HepG2 (cell line): ENCODE measurements around the gene DENND4B. TPM values are rescaled to one million over a fixed set of nuclear protein-coding genes. Genes with fewer than 3 reads are reported as not detected.

Source experiments
- AKNA ChIP-seq: sonication (generic); formaldehyde crosslinking; IDR thresholded peaks from 2 replicates; pipeline ENCODE4 v1.4.0; 2020; ENCODE audit warnings: missing genetic modification reagents, borderline replicate concordance
- E2F5 ChIP-seq: sonication (generic); formaldehyde crosslinking; conservative IDR thresholded peaks from 2 replicates; pipeline ENCODE4 v1.4.0; 2020; ENCODE audit warnings: missing genetic modification reagents
- GPN1 ChIP-seq: sonication (generic); formaldehyde crosslinking; IDR thresholded peaks from 2 replicates; pipeline ENCODE4 v1.5.1; 2020; ENCODE audit warnings: missing genetic modification reagents, borderline replicate concordance
- IKZF4 ChIP-seq: sonication (generic); formaldehyde crosslinking; IDR thresholded peaks from 2 replicates; pipeline ENCODE4 v1.5.1; 2020; ENCODE audit warnings: borderline replicate concordance, mild to moderate bottlenecking, low read depth, missing genetic modification reagents; ENCODE audit errors: not compliant biosample characterization
- JUND ChIP-seq: sonication (generic); formaldehyde crosslinking; IDR thresholded peaks from 2 replicates; pipeline ENCODE4 v1.8.0; 2022; ENCODE audit warnings: mild to moderate bottlenecking, missing genetic modification reagents
- KDM2A ChIP-seq: sonication (generic); formaldehyde crosslinking; IDR thresholded peaks from 2 replicates; pipeline ENCODE4 v1.4.0; 2020; ENCODE audit warnings: low read depth, missing genetic modification reagents, borderline replicate concordance
- MLLT10 ChIP-seq: sonication (generic); formaldehyde crosslinking; IDR thresholded peaks from 2 replicates; pipeline ENCODE4 v1.4.0; 2020; ENCODE audit warnings: missing genetic modification reagents
- NCOA5 ChIP-seq: sonication (generic); formaldehyde crosslinking; IDR thresholded peaks from 2 replicates; pipeline ENCODE4 v1.4.0; 2020; ENCODE audit warnings: missing genetic modification reagents
- POLR2AphosphoS2 ChIP-seq: IDR thresholded peaks from 2 replicates; pipeline ENCODE4 v1.6.1; 2011; ENCODE audit warnings: low read depth, low read length, improper control_type of control experiment
- TFDP2 ChIP-seq: sonication (generic); formaldehyde crosslinking; IDR thresholded peaks from 2 replicates; pipeline ENCODE4 v1.4.0; 2020; ENCODE audit warnings: missing genetic modification reagents
- TMF1 ChIP-seq: sonication (generic); formaldehyde crosslinking; IDR thresholded peaks from 2 replicates; pipeline ENCODE4 v1.8.1; 2022; ENCODE audit warnings: low read depth, missing genetic modification reagents
- ZFP41 ChIP-seq: sonication (generic); formaldehyde crosslinking; IDR thresholded peaks from 2 replicates; pipeline ENCODE4 v1.4.0; 2020; ENCODE audit warnings: mild to moderate bottlenecking, missing genetic modification reagents, borderline replicate concordance
- ZNF281 ChIP-seq: sonication (generic); formaldehyde crosslinking; IDR thresholded peaks from 2 replicates; pipeline ENCODE4 v1.4.0; 2020; ENCODE audit warnings: missing genetic modification reagents, borderline replicate concordance
- ZNF501 ChIP-seq: sonication (generic); formaldehyde crosslinking; IDR thresholded peaks from 2 replicates; pipeline ENCODE4 v1.5.1; 2020; ENCODE audit warnings: mild to moderate bottlenecking, moderate library complexity, missing genetic modification reagents
- ZNF580 ChIP-seq: IDR thresholded peaks from 2 replicates; pipeline ENCODE4 v1.6.1; 2016; ENCODE audit warnings: low read depth, borderline replicate concordance
- ZNF83 ChIP-seq: sonication (generic); formaldehyde crosslinking; IDR thresholded peaks from 2 replicates; pipeline ENCODE4 v1.4.0; 2020; ENCODE audit warnings: missing genetic modification reagents, mild to moderate bottlenecking, borderline replicate concordance
- ZZZ3 ChIP-seq: sonication (generic); formaldehyde crosslinking; IDR thresholded peaks from 2 replicates; pipeline ENCODE4 v1.4.0; 2020; ENCODE audit warnings: missing genetic modification reagents, mild to moderate bottlenecking, borderline replicate concordance
- polyA plus RNA-seq, 8 experiments: library from polyadenylated mRNA; depleted of rRNA in 3 of 8; stranded (reverse) in 7 of 8; unstranded in 1 of 8; fragments of >200 nt; fragmentation: Illumina TruSeq in 4 of 8; extraction: Trizol in 4 of 8; gene quantifications; 2 replicates each; pipeline versions ENCODE4 v1.2.1 to v1.2.3, GENCODE V29; 2011 to 2016; ENCODE audit warnings: low read depth in 4 of 8, missing spikeins in 1 of 8, mixed read lengths in 1 of 8; ENCODE audit not compliant: insufficient read depth in 1 of 8
- total RNA-seq, 5 experiments: library from RNA; depleted of rRNA; stranded (reverse); fragments of >200 nt; fragmentation: Illumina TruSeq; extraction: Trizol; gene quantifications; 2 replicates each; pipeline ENCODE4 v1.2.3, GENCODE V29; 2016; ENCODE audit warnings: low read depth in 1 of 5

The DENND4B gene
- total and polyA plus RNA-seq, 2 of the 13 experiments (the other 11 are each of a cell fraction or from before 2014, with no cell fraction given) = 15.1 to 20.3 TPM

- peak; percentile 70; the same call in 1 of the 2 replicates for TF ChIP-seq ZNF281
- TF ChIP-seq KDM2A (CRISPR knock-in tag) = no peak
- no peak for TF ChIP-seq ZNF83 (CRISPR knock-in tag)
- no peak for TF ChIP-seq TFDP2 (CRISPR knock-in tag)
- TF ChIP-seq TMF1 (CRISPR knock-in tag) = no peak
- peak; percentile 74; the same call in 1 of the 2 replicates for TF ChIP-seq ZZZ3 (CRISPR knock-in tag)
- TF ChIP-seq ZNF580 = peak; percentile 68; the same call in 1 of the 2 replicates
- no peak for TF ChIP-seq ZFP41 (CRISPR knock-in tag)
- no peak for TF ChIP-seq AKNA (CRISPR knock-in tag)
- TF ChIP-seq ZNF501 (CRISPR knock-in tag) = peak; percentile 81
- no peak for TF ChIP-seq JUND
- no peak for TF ChIP-seq IKZF4 (CRISPR knock-in tag)
- no peak for TF ChIP-seq E2F5 (CRISPR knock-in tag)
- TF ChIP-seq NCOA5 = no peak
- no peak for TF ChIP-seq MLLT10
- TF ChIP-seq POLR2AphosphoS2 = no peak
- no peak for TF ChIP-seq GPN1 (CRISPR knock-in tag)
These were observed 23.3 kb downstream of the DENND4B start, which contains the start of gene GATAD2B (continued) for GRCh38 chr1:153922972-153923925.
